ENCODE data around the gene NPNT.

Gene NPNT

GRCh38 chr4:105909787-105910281 lies 14.6 kb downstream of the NPNT start:
- no peak overlapping the region for H3K4me3 ChIP-seq (ENCODE audit: low read depth, low read length)
- DNase-seq (ENCODE audit: low read depth), result no peak
- TF ChIP-seq MAX (IDR thresholded peaks at IDR 0.05; ENCODE audit: low read depth, low read length), result no peak
- TF ChIP-seq MYC (IDR thresholded peaks at IDR 0.05; ENCODE audit: low read depth, low read length), result no peak
- no peak for TF ChIP-seq POLR2A (IDR thresholded peaks at IDR 0.05; ENCODE audit: extremely low read depth, insufficient read length)
- TF ChIP-seq CTCF (IDR thresholded peaks at IDR 0.05; ENCODE audit: low read depth, low read length), result no peak

GRCh38 chr4:105911426-105911825 lies 16.2 kb downstream of the NPNT start:
- TF ChIP-seq POLR2A (IDR thresholded peaks at IDR 0.05; ENCODE audit: extremely low read depth, insufficient read length), result no peak
- TF ChIP-seq MYC (IDR thresholded peaks at IDR 0.05; ENCODE audit: low read depth, low read length), result no peak
- no peak for TF ChIP-seq MAX (IDR thresholded peaks at IDR 0.05; ENCODE audit: low read depth, low read length)
- TF ChIP-seq CTCF (IDR thresholded peaks at IDR 0.05; ENCODE audit: low read depth, low read length), result no peak
- no peak overlapping the region for H3K4me3 ChIP-seq (ENCODE audit: low read depth, low read length)
- DNase-seq (ENCODE audit: low read depth), result no peak

GRCh38 chr4:105912633-105913032 lies 17.4 kb downstream of the NPNT start:
- TF ChIP-seq POLR2A (IDR thresholded peaks at IDR 0.05; ENCODE audit: extremely low read depth, insufficient read length), result no peak
- no peak for TF ChIP-seq MYC (IDR thresholded peaks at IDR 0.05; ENCODE audit: low read depth, low read length)
- TF ChIP-seq CTCF (IDR thresholded peaks at IDR 0.05; ENCODE audit: low read depth, low read length), result no peak
- no peak for TF ChIP-seq MAX (IDR thresholded peaks at IDR 0.05; ENCODE audit: low read depth, low read length)
- no peak overlapping the region for H3K4me3 ChIP-seq (ENCODE audit: low read depth, low read length)
- no peak for DNase-seq (ENCODE audit: low read depth)

GRCh38 chr4:105917171-105917685 lies 22.0 kb downstream of the NPNT start:
- no peak for TF ChIP-seq POLR2A (IDR thresholded peaks at IDR 0.05; ENCODE audit: extremely low read depth, insufficient read length)
- TF ChIP-seq MAX (IDR thresholded peaks at IDR 0.05; ENCODE audit: low read depth, low read length), result no peak
- no peak for TF ChIP-seq MYC (IDR thresholded peaks at IDR 0.05; ENCODE audit: low read depth, low read length)
- TF ChIP-seq CTCF (IDR thresholded peaks at IDR 0.05; ENCODE audit: low read depth, low read length), result no peak
- DNase-seq (ENCODE audit: low read depth), result no peak
- no peak overlapping the region for H3K4me3 ChIP-seq (ENCODE audit: low read depth, low read length)

GRCh38 chr4:105921301-105921700 lies 26.0 kb downstream of the NPNT start:
- no peak for DNase-seq (ENCODE audit: low read depth)
- no peak overlapping the region for H3K4me3 ChIP-seq (ENCODE audit: low read depth, low read length)
- no peak for TF ChIP-seq MYC (IDR thresholded peaks at IDR 0.05; ENCODE audit: low read depth, low read length)
- TF ChIP-seq POLR2A (IDR thresholded peaks at IDR 0.05; ENCODE audit: extremely low read depth, insufficient read length), result no peak
- no peak for TF ChIP-seq MAX (IDR thresholded peaks at IDR 0.05; ENCODE audit: low read depth, low read length)
- TF ChIP-seq CTCF (IDR thresholded peaks at IDR 0.05; ENCODE audit: low read depth, low read length), result no peak

Data from NB4 (cell line).